Measurements from ENCODE around the gene MAP3K14. TPM values are rescaled to one million over a fixed set of nuclear protein-coding genes. Genes with fewer than 3 reads are reported as not detected.
A peak's percentile ranks its signal among the peaks of the same experiment; 100 is the strongest.

Gene MAP3K14
- total RNA-seq, 1 experiment from 2014 or later: 16.4 TPM

GRCh38 chr17:45355087-45355486 is 38.3 kb upstream of the MAP3K14 start:
- ATAC-seq (peak; percentile 40; the same call in 1 of the 2 replicates), DNase-seq (ENCODE audit: low read depth, low spot score) (no peak)
- no TSS peak for BruUV-seq (replicated peaks)
- peaks cover 0 to 14% of the 10 kb centered on the region in 2 experiments; a peak in 2 of 4 replicates for H3K4me1 ChIP-seq (ENCODE audit: control insufficient read depth in 1 of 2, insufficient read depth in 2 of 2, low read length in 2 of 2)
- H2AFZ ChIP-seq (ENCODE audit: low read depth, low read length, poor library complexity, severe bottlenecking): peak overlapping the region; percentile 11
- H3K9me2 ChIP-seq (ENCODE audit: insufficient read depth): no peaks in the 10 kb centered on the region
- CTCF ChIA-PET: no interaction called here
- no peaks in the 10 kb centered on the region for H3K9me3 ChIP-seq (ENCODE audit: control insufficient read depth in 1 of 2, insufficient read depth in 1 of 2, low read depth in 1 of 2, low read length in 2 of 2)
- H3K79me2 ChIP-seq (ENCODE audit: insufficient read depth, low read length): no peaks in the 10 kb centered on the region
- no peak overlapping the region for H3K4me3 ChIP-seq (replicated peaks in 1 of 2; ENCODE audit: low read depth in 1 of 2, low read length in 2 of 2)
- H3K27ac ChIP-seq (ENCODE audit: low read depth, low read length): no peak overlapping the region
- no peaks in the 10 kb centered on the region for H3K36me3 ChIP-seq (ENCODE audit: control insufficient read depth in 1 of 2, insufficient read depth in 2 of 2, low read length in 2 of 2)
- no peak overlapping the region for H3K4me2 ChIP-seq (ENCODE audit: low read length)
- no peaks in the 10 kb centered on the region for H3K27me3 ChIP-seq (ENCODE audit: insufficient read depth, low read length)
- TF ChIP-seq CEBPB (IDR thresholded peaks at IDR 0.05; ENCODE audit: low read depth) (no peak), ZFX (IDR thresholded peaks at IDR 0.05) (no peak)
- POLR2A ChIA-PET: no interaction called here
- H4K20me1 ChIP-seq (ENCODE audit: insufficient read depth): no peaks in the 10 kb centered on the region
- intact Hi-C loops (cut with micrococcal nuclease): no loop called here
- RAD21 ChIA-PET (ENCODE audit: low non-redundant PET in 1 of 2, low total read pairs in 2 of 2, uncharacterized antibody in 2 of 2, unreplicated experiment in 2 of 2): no interaction called here
- no peak overlapping the region for H3K9ac ChIP-seq (ENCODE audit: low read length)

GRCh38 chr17:45353043-45353442 is 36.2 kb upstream of the MAP3K14 start:
- H3K9me2 ChIP-seq (ENCODE audit: insufficient read depth): no peaks in the 10 kb centered on the region
- H3K4me3 ChIP-seq (replicated peaks in 1 of 2; ENCODE audit: low read depth in 1 of 2, low read length in 2 of 2): no peak overlapping the region
- H3K4me1 ChIP-seq (ENCODE audit: control insufficient read depth in 1 of 2, insufficient read depth in 2 of 2, low read length in 2 of 2): peaks cover 0 to 14% of the 10 kb centered on the region in 2 experiments; a peak in 2 of 4 replicates
- DNase-seq (ENCODE audit: low read depth, low spot score) (no peak), ATAC-seq (no peak)
- intact Hi-C loops (cut with micrococcal nuclease): no loop called here
- TF ChIP-seq MAX (IDR thresholded peaks at IDR 0.05): peak; percentile 6; the same call in 1 of the 2 replicates
- TF ChIP-seq SP1 (IDR thresholded peaks at IDR 0.05; ENCODE audit: low read depth): no peak
- ChIA-PET CTCF (no interaction called here), RAD21 (ENCODE audit: low non-redundant PET in 1 of 2, low total read pairs in 2 of 2, uncharacterized antibody in 2 of 2, unreplicated experiment in 2 of 2) (no interaction called here), POLR2A (no interaction called here)
- H3K4me2 ChIP-seq (ENCODE audit: low read length): no peak overlapping the region
- H3K27me3 ChIP-seq (ENCODE audit: insufficient read depth, low read length): no peaks in the 10 kb centered on the region
- no peaks in the 10 kb centered on the region for H3K79me2 ChIP-seq (ENCODE audit: insufficient read depth, low read length)
- H3K9me3 ChIP-seq (ENCODE audit: control insufficient read depth in 1 of 2, insufficient read depth in 1 of 2, low read depth in 1 of 2, low read length in 2 of 2): no peaks in the 10 kb centered on the region
- H3K27ac ChIP-seq (ENCODE audit: low read depth, low read length): no peak overlapping the region
- no TSS peak for BruUV-seq (replicated peaks)
- H2AFZ ChIP-seq (ENCODE audit: low read depth, low read length, poor library complexity, severe bottlenecking): no peak overlapping the region
- H4K20me1 ChIP-seq (ENCODE audit: insufficient read depth): no peaks in the 10 kb centered on the region
- H3K36me3 ChIP-seq (ENCODE audit: control insufficient read depth in 1 of 2, insufficient read depth in 2 of 2, low read length in 2 of 2): no peaks in the 10 kb centered on the region
- no peak overlapping the region for H3K9ac ChIP-seq (ENCODE audit: low read length)

Data from HCT116 (cell line).